ENCODE measurements around the gene CRKL.

GRCh38 chr22:20903093-20903492 is 14.1 kb upstream of the CRKL start:
- TF ChIP-seq POLR2A (IDR thresholded peaks at IDR 0.05; ENCODE audit: borderline replicate concordance, extremely low read depth, insufficient read depth, insufficient read length) (no peak), ZFX (IDR thresholded peaks at IDR 0.05) (no peak)

Data from HCT116 (cell line).